Measurements from ENCODE around the gene KRT32.
"Not testable (repeated sequence)": the region's sequence is repeated elsewhere in the genome, so short reads cannot be mapped to it uniquely, and the experiment has no call there.

The KRT32 gene

GRCh38 chr17:41463746-41464145 is 3.4 kb downstream of the KRT32 start:
- no peak for DNase-seq

- no peak for DNase-seq
These were observed 4.5 kb downstream of the KRT32 start for GRCh38 chr17:41462705-41463104.

GRCh38 chr17:41457676-41458075 is 9.5 kb downstream of the KRT32 start:
- DNase-seq = no peak

GRCh38 chr17:41456204-41456603 is 11.0 kb downstream of the KRT32 start:
- DNase-seq = no peak

GRCh38 chr17:41455236-41455635 is 11.9 kb downstream of the KRT32 start:
- DNase-seq = no peak

- no peak for DNase-seq
These were observed 14.1 kb downstream of the KRT32 start for GRCh38 chr17:41453066-41453465.

- DNase-seq = no peak
These were observed 14.9 kb downstream of the KRT32 start for GRCh38 chr17:41452281-41452680.

- DNase-seq = no peak
These were observed 15.9 kb downstream of the KRT32 start for GRCh38 chr17:41451154-41451728.

- DNase-seq = no peak
These were observed 18.2 kb downstream of the KRT32 start for GRCh38 chr17:41449008-41449407.

- DNase-seq = no peak
These were observed 18.7 kb downstream of the KRT32 start for GRCh38 chr17:41448506-41448905.

- DNase-seq = no peak
These were observed 20.4 kb downstream of the KRT32 start for GRCh38 chr17:41446806-41447205.

GRCh38 chr17:41444640-41445039 is 22.5 kb downstream of the KRT32 start:
- no peak for DNase-seq

GRCh38 chr17:41444186-41444585 is 23.0 kb downstream of the KRT32 start:
- no peak for DNase-seq

- DNase-seq = no peak
These were observed 24.4 kb downstream of the KRT32 start for GRCh38 chr17:41442739-41443138.

GRCh38 chr17:41440531-41441033 is 26.6 kb downstream of the KRT32 start, which contains the start of gene KRT38:
Gene KRT38, minus strand, starts transcription at chr17:41440983. Its CDS starts 62 bp downstream, at chr17:41440921.
- no peak for DNase-seq

GRCh38 chr17:41439375-41439774 is 27.8 kb downstream of the KRT32 start:
- no peak for DNase-seq

GRCh38 chr17:41437769-41438168 is 29.4 kb downstream of the KRT32 start:
- DNase-seq = no peak

GRCh38 chr17:41437254-41437653 is 29.9 kb downstream of the KRT32 start:
- no peak for DNase-seq

- no peak for DNase-seq
These were observed 32.8 kb downstream of the KRT32 start for GRCh38 chr17:41434415-41434814.

GRCh38 chr17:41434005-41434404 is 33.2 kb downstream of the KRT32 start:
- DNase-seq = no peak

GRCh38 chr17:41433586-41433985 is 33.6 kb downstream of the KRT32 start:
- DNase-seq = no peak

GRCh38 chr17:41430376-41430775 is 36.8 kb downstream of the KRT32 start:
- DNase-seq = not testable (repeated sequence)

GRCh38 chr17:41429667-41430066 is 37.5 kb downstream of the KRT32 start:
- DNase-seq = no peak

GRCh38 chr17:41428591-41429291 is 38.4 kb downstream of the KRT32 start:
- no peak for DNase-seq

All from CD4-positive, alpha-beta T cell treated with Interleukin-1 beta for 1 hour (primary cell).